ENCODE data around the gene RUNX1.

RUNX1 gene

GRCh38 chr21:34989337-34990151 lies 59.6 kb downstream of the RUNX1 start:
- no peak for DNase-seq

- DNase-seq, result no peak
Observed at GRCh38 chr21:34988625-34989024, 60.5 kb downstream of the RUNX1 start.

DNA sequence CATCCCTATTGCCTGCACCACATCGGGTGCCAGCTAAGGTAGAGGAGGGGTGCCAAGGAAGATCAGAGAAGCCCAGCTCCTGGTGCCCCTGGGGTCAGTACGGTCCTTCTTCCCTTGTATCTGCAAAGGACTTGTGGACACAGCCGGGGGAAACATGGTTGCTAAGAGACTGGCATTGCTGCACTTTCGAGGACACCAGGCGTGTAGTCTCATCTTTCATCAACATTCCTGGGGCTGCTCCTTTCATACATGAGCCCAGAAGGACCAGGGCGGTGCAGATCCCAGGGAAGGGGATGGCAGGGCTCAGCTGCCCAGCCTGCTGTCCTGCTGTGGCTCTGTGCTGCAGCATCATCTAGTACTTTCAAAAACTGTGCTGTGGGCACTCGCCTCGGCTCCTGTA lies 61.0 kb downstream of the RUNX1 start:
- DNase-seq, result no peak

DNA sequence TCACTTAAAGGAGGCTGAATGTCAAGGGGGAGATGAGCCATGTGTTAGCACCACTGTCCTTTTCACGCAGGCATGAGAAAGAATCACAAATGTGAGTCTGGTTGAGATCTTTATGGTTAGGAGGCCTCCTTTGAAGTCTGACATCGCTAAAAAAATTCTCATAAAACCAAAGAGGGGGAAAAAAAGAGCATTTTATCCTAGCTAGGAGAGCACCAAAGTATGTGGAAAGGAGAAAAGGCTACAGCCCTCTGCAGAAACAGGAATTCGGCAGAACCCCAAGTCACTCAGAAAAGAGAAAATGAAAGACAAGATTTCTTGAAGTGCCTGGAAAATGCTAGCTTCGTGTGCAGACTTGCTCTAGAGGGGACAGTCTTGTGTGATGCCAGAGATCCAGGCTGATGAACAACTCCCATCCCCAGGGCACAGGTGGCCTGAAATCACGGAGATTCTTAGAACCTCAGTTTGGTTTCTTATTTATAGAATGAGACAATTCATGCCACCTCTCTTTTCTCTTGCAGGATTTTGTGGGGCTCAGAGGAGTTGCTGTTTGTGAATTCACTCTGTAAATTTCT lies 61.5 kb downstream of the RUNX1 start:
- DNase-seq, result no peak

GRCh38 chr21:34986561-34987500 lies 62.3 kb downstream of the RUNX1 start:
- DNase-seq, result no peak

GRCh38 chr21:34984356-34985058 lies 64.6 kb downstream of the RUNX1 start:
- DNase-seq, result no peak

GRCh38 chr21:34983680-34984086 lies 65.4 kb downstream of the RUNX1 start:
- DNase-seq, result no peak

DNA sequence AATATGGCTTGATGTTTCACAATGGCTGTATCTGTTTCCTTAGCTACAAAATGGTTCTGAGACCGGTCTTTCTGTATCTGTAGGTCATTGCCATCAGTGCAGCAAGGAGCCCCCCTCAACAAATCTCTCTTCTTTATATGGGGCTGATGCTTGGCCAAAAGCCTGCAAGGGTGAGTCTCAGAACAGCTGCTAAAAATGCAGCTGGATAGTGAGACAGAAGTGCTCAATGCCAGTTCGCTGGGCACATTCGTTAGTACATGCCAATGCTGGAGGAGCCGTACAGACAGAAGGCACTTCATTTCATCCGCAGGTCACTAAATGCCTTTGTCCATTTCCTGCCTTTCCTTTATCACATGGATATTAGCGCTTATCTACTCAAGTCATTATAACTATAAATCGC lies 67.3 kb downstream of the RUNX1 start:
- no peak for DNase-seq

DNA sequence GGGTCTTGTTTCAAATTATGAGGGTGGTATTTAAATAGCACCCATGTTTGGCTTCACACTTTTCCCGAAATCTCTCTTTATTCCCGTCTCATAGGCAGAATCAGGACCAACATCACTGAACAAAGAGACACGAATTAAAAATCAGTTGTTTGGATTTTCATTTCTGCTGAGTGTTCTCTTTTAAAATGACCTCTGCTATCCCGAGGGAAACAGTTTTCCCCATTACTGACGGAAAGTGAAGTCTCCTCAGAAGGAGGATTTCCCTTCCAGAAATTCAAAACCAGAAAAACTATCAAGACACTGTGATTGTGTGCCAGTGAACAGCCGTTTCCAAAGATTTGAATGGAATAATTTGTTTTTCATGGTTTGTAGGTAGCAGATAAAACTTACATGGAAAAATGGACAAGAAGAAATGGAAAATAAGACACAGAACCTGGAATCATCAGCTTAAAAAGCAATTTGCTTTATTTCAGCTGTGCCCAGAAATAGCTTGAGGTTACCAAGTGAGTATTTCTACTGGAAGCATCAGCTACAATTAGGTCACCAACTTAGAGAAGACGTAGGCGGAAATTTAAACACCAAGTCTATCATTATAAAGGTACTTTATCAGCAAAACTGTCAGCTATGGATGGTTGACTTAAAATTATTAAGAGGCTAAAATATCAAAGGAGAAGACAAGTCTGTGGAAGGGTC lies 68.5 kb downstream of the RUNX1 start:
- no peak for DNase-seq

DNA sequence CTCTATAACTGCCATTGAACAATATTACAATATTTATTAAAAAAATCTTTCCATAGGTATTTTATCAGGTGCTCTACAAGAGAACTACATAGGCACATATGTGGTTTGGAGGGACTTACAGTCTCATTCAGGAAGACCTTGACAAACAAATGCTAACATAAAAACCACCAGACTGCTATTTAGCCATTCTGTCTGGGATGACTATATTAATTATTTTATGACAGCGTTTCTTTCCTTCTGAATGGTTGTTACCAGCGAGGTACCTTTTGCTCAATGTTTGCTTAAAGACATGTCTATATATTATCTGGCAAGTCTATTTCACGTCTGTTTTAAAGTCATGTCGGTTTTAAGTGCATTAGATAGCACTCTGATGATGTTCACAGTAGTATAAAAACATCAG lies 69.7 kb downstream of the RUNX1 start:
- DNase-seq, result no peak

GRCh38 chr21:34977333-34977732 lies 71.8 kb downstream of the RUNX1 start:
- no peak for DNase-seq

- no peak for DNase-seq
Observed at GRCh38 chr21:34974162-34974981, 74.7 kb downstream of the RUNX1 start.

GRCh38 chr21:34973685-34974084 lies 75.4 kb downstream of the RUNX1 start:
- no peak for DNase-seq

DNA sequence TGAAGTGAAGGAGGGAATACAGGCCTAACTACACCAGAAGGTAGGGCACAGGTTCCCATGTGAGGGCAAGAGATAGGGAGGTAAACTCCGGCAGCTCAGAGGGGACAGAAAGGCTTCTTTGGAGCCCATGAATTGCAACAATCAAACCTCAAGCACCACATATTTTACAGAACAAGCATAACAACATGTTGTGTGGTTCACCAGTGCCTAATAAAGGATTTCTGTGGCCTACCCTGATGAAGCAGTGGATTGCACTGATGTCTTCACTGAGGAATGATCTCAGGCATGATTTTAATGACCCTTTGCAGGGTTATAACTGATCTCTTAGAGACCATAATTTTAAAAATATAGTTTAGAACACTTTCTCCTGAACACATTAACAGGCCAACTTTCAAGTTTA lies 77.4 kb downstream of the RUNX1 start:
- no peak for DNase-seq

DNA sequence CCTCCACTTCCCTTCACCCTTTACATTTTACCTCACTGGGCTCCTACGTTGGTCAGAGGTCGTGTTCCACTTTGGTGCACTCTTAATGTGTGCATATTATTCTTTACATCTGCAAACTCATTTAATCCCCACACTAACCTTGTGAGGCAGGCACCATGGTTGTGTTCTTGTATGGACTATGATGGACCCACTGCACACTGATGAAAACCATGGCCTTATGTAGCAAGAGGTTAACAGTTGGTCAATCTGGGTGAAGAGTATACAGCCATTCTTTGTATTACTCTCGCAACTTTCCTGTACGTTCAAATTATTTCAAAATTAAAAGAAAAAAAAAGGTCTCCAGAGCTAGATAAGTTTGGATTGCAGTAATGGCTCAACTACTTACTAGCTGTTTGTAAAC lies 78.5 kb downstream of the RUNX1 start:
- no peak for DNase-seq

DNA sequence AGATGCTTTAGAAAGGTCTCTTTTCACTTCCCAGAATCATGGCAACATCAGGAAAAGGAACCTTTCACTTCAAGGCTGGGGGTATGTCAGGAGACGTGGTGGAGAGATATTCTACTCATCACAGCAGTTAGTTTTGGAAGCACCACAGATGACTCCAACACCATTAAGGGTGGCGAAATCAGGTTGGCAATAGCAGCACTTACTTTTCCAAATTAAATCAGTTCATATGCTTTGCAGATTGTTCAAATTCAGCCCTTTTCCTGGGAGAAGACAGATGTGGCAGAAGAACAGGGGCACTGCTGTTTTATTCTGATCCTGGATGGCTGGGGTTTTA lies 79.0 kb downstream of the RUNX1 start:
- no peak for DNase-seq

DNA sequence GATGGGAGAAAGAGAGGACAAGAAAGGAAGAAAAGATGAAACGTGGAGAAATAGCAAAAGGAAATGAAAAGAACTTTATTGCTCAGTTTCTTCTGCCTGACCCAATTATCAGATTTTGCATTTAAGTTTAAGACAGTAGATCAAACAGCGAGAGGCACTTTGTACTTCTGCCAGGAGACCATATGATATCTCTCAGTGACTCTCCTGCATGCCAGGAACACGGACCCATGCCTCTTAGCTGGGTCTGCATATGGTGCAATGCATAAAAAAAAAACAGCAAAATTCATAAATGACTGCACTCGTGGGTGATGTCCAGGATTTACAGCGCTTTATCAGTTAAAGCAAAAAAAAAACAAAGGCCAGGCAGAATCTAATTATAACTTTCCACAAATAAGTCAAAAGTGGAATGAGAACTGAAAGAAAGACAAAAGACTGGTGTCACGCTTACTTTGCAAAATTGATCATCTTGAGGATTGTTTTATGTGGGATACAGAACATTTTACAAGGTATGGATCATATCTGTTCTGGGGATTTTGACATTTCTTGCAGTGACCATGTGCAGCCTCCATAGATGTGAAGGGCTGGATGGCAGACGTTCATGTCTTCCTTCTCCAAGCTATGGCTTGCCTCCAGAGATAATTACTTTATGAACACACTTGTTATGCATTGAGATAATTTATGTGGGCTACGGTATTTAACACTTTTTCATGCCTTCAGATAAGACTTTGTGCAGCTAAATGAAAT lies 79.5 kb downstream of the RUNX1 start:
- no peak for DNase-seq

GRCh38 chr21:34968414-34969333 lies 80.4 kb downstream of the RUNX1 start:
- DNase-seq, result no peak

- no peak for DNase-seq
Observed at GRCh38 chr21:34967509-34968289, 81.4 kb downstream of the RUNX1 start.
